ENCODE results near the gene SFXN3.
A peak's percentile ranks its signal among the peaks of the same experiment; 100 is the strongest.

SFXN3 gene

GRCh38 chr10:101066146-101066895, 35.3 kb downstream of the SFXN3 start:
- Histone ChIP-seq H3K4me1 (ENCODE audit: control extremely low read depth in 1 of 4, control insufficient read depth in 4 of 4, insufficient read depth in 4 of 4, low read length in 3 of 4) (peaks cover 2 to 73% (median 67%) of the 10 kb centered on the region in 4 experiments), H3K27me3 (replicated peaks in 2 of 5; ENCODE audit: control insufficient read depth in 4 of 5, insufficient read depth in 5 of 5, low read length in 4 of 5) (peaks cover 0 to 24% (median 15%) of the 10 kb centered on the region in 5 experiments), H3K9me3 (ENCODE audit: control extremely low read depth in 1 of 5, control insufficient read depth in 4 of 5, insufficient read depth in 2 of 5, low read depth in 1 of 5, low read length in 4 of 5) (no peaks in the 10 kb centered on the region), H3K36me3 (ENCODE audit: control insufficient read depth in 4 of 4, insufficient read depth in 4 of 4, low read length in 3 of 4) (no peaks in the 10 kb centered on the region), H3K4me3 (ENCODE audit: control insufficient read depth in 1 of 7, extremely low read depth in 1 of 7, insufficient read depth in 4 of 7, low read depth in 2 of 7, low read length in 6 of 7) (peak overlapping the region in 6 of 7 experiments; percentile 29 to 76 (median 50)), H3K27ac (ENCODE audit: insufficient read depth in 1 of 2, low read depth in 1 of 2, low read length in 2 of 2, poor library complexity in 1 of 2, severe bottlenecking in 2 of 2) (no peak overlapping the region)
- POLR2A ChIA-PET = interaction anchor here (0.8 to 0.9 kb wide), 2 partner anchors 34 to 75 kb away, joined by 3 to 5 read pairs; no protein-coding TSS in a partner anchor
- peak; percentile 58 to 71 (median 62) for DNase-seq
- WGBS (ENCODE audit: insufficient coverage) = 5% methylated on average over 45 of the region's 49 CpGs
- CTCF ChIA-PET = interaction anchor here (0.5 to 67.5 kb wide), 6 partner anchors 22 to 76 kb away, joined by 3 to 1574 read pairs (median 4); partner anchors contain the start of genes KAZALD1, PDZD7 and SFXN3

- 8% methylated on average over 7 of the region's 31 CpGs for WGBS (ENCODE audit: insufficient coverage)
- H3K36me3 ChIP-seq (ENCODE audit: control insufficient read depth in 4 of 4, insufficient read depth in 4 of 4, low read length in 3 of 4) = no peaks in the 10 kb centered on the region
- ChIA-PET CTCF (interaction anchor here (0.7 to 67.5 kb wide), 10 partner anchors 9 to 75 kb away, joined by 3 to 1574 read pairs (median 5); partner anchors contain the start of genes KAZALD1, PDZD7 and SFXN3), POLR2A (interaction anchor here (0.8 to 1.0 kb wide), 3 partner anchors 26 to 75 kb away, joined by 3 to 5 read pairs (median 4); no protein-coding TSS in a partner anchor)
- DNase-seq = no peak
- H3K27me3 ChIP-seq (replicated peaks in 2 of 5; ENCODE audit: control insufficient read depth in 4 of 5, insufficient read depth in 5 of 5, low read length in 4 of 5) = peaks cover 0 to 28% (median 20%) of the 10 kb centered on the region in 5 experiments
- no peaks in the 10 kb centered on the region for H3K9me3 ChIP-seq (ENCODE audit: control extremely low read depth in 1 of 5, control insufficient read depth in 4 of 5, insufficient read depth in 2 of 5, low read depth in 1 of 5, low read length in 4 of 5)
- H3K27ac ChIP-seq (ENCODE audit: insufficient read depth in 1 of 2, low read depth in 1 of 2, low read length in 2 of 2, poor library complexity in 1 of 2, severe bottlenecking in 2 of 2) = no peak overlapping the region
- H3K4me3 ChIP-seq (ENCODE audit: control insufficient read depth in 1 of 7, extremely low read depth in 1 of 7, insufficient read depth in 4 of 7, low read depth in 2 of 7, low read length in 6 of 7) = peak overlapping the region in 6 of 7 experiments; percentile 51 to 79 (median 63)
- peaks cover 2 to 73% (median 61%) of the 10 kb centered on the region in 4 experiments for H3K4me1 ChIP-seq (ENCODE audit: control extremely low read depth in 1 of 4, control insufficient read depth in 4 of 4, insufficient read depth in 4 of 4, low read length in 3 of 4)
These were observed 35.9 kb downstream of the SFXN3 start for GRCh38 chr10:101066896-101067355.

GRCh38 chr10:101067356-101068083, 36.5 kb downstream of the SFXN3 start:
- Histone ChIP-seq H3K9me3 (ENCODE audit: control extremely low read depth in 1 of 5, control insufficient read depth in 4 of 5, insufficient read depth in 2 of 5, low read depth in 1 of 5, low read length in 4 of 5) (no peaks in the 10 kb centered on the region), H3K4me3 (ENCODE audit: control insufficient read depth in 1 of 7, extremely low read depth in 1 of 7, insufficient read depth in 4 of 7, low read depth in 2 of 7, low read length in 6 of 7) (peak overlapping the region; percentile 41 to 79 (median 59)), H3K36me3 (ENCODE audit: control insufficient read depth in 4 of 4, insufficient read depth in 4 of 4, low read length in 3 of 4) (no peaks in the 10 kb centered on the region), H3K27me3 (replicated peaks in 2 of 5; ENCODE audit: control insufficient read depth in 4 of 5, insufficient read depth in 5 of 5, low read length in 4 of 5) (peaks cover 0 to 34% (median 20%) of the 10 kb centered on the region in 5 experiments), H3K4me1 (ENCODE audit: control extremely low read depth in 1 of 4, control insufficient read depth in 4 of 4, insufficient read depth in 4 of 4, low read length in 3 of 4) (peaks cover 2 to 70% (median 55%) of the 10 kb centered on the region in 4 experiments), H3K27ac (ENCODE audit: insufficient read depth in 1 of 2, low read depth in 1 of 2, low read length in 2 of 2, poor library complexity in 1 of 2, severe bottlenecking in 2 of 2) (no peak overlapping the region)
- POLR2A ChIA-PET = interaction anchor here (1.0 to 1.1 kb wide), 2 partner anchors 17 to 26 kb away, joined by 3 to 4 read pairs; no protein-coding TSS in a partner anchor
- CTCF ChIA-PET = interaction anchor here (0.9 to 67.5 kb wide), 9 partner anchors 9 to 74 kb away, joined by 3 to 1574 read pairs (median 5); partner anchors contain the start of genes KAZALD1, PDZD7 and SFXN3
- DNase-seq = peak; percentile 77 to 84 (median 81)
- 1% methylated on average over 38 of the region's 43 CpGs for WGBS (ENCODE audit: insufficient coverage)

GRCh38 chr10:101069441-101069840, 38.4 kb downstream of the SFXN3 start:
- H3K27me3 ChIP-seq (replicated peaks in 2 of 5; ENCODE audit: control insufficient read depth in 4 of 5, insufficient read depth in 5 of 5, low read length in 4 of 5) = peaks cover 6 to 53% (median 33%) of the 10 kb centered on the region in 5 experiments
- H3K4me3 ChIP-seq (ENCODE audit: control insufficient read depth in 1 of 7, extremely low read depth in 1 of 7, insufficient read depth in 4 of 7, low read depth in 2 of 7, low read length in 6 of 7) = no peak overlapping the region
- 79% methylated on average over 4 of the region's 5 CpGs for WGBS (ENCODE audit: insufficient coverage)
- H3K27ac ChIP-seq (ENCODE audit: insufficient read depth in 1 of 2, low read depth in 1 of 2, low read length in 2 of 2, poor library complexity in 1 of 2, severe bottlenecking in 2 of 2) = no peak overlapping the region
- H3K4me1 ChIP-seq (ENCODE audit: control extremely low read depth in 1 of 4, control insufficient read depth in 4 of 4, insufficient read depth in 4 of 4, low read length in 3 of 4) = peaks cover 0 to 50% (median 36%) of the 10 kb centered on the region in 4 experiments
- CTCF ChIA-PET = interaction anchor here (0.9 to 67.5 kb wide), 7 partner anchors 11 to 73 kb away, joined by 4 to 1574 read pairs (median 5); partner anchors contain the start of genes KAZALD1, PDZD7, SFXN3 and TLX1
- no peak for DNase-seq
- no peaks in the 10 kb centered on the region for H3K9me3 ChIP-seq (ENCODE audit: control extremely low read depth in 1 of 5, control insufficient read depth in 4 of 5, insufficient read depth in 2 of 5, low read depth in 1 of 5, low read length in 4 of 5)
- no peaks in the 10 kb centered on the region for H3K36me3 ChIP-seq (ENCODE audit: control insufficient read depth in 4 of 4, insufficient read depth in 4 of 4, low read length in 3 of 4)
- POLR2A ChIA-PET = interaction anchor here (0.6 kb wide), 1 partner anchor 8 kb away, joined by 3 read pairs; the partner anchor contains the start of gene KAZALD1

GRCh38 chr10:101070098-101070497, 39.1 kb downstream of the SFXN3 start:
- Histone ChIP-seq H3K9me3 (ENCODE audit: control extremely low read depth in 1 of 5, control insufficient read depth in 4 of 5, insufficient read depth in 2 of 5, low read depth in 1 of 5, low read length in 4 of 5) (no peaks in the 10 kb centered on the region), H3K36me3 (ENCODE audit: control insufficient read depth in 4 of 4, insufficient read depth in 4 of 4, low read length in 3 of 4) (no peaks in the 10 kb centered on the region), H3K4me1 (ENCODE audit: control extremely low read depth in 1 of 4, control insufficient read depth in 4 of 4, insufficient read depth in 4 of 4, low read length in 3 of 4) (peaks cover 0 to 44% (median 30%) of the 10 kb centered on the region in 4 experiments), H3K27ac (ENCODE audit: insufficient read depth in 1 of 2, low read depth in 1 of 2, low read length in 2 of 2, poor library complexity in 1 of 2, severe bottlenecking in 2 of 2) (no peak overlapping the region), H3K4me3 (ENCODE audit: control insufficient read depth in 1 of 7, extremely low read depth in 1 of 7, insufficient read depth in 4 of 7, low read depth in 2 of 7, low read length in 6 of 7) (no peak overlapping the region), H3K27me3 (replicated peaks in 2 of 5; ENCODE audit: control insufficient read depth in 4 of 5, insufficient read depth in 5 of 5, low read length in 4 of 5) (peaks cover 6 to 58% (median 32%) of the 10 kb centered on the region in 5 experiments)
- ChIA-PET POLR2A (interaction anchor here (0.6 kb wide), 1 partner anchor 9 kb away, joined by 3 read pairs; the partner anchor contains the start of gene KAZALD1), CTCF (interaction anchor here (1.3 to 67.5 kb wide), 4 partner anchors 10 to 72 kb away, joined by 4 to 1574 read pairs (median 8); partner anchors contain the start of genes KAZALD1, PDZD7 and SFXN3)
- 94% methylated on average over 2 of the region's 3 CpGs for WGBS (ENCODE audit: insufficient coverage)
- no peak for DNase-seq

GRCh38 chr10:101071267-101071884, 40.3 kb downstream of the SFXN3 start:
- 8% methylated on average over 2 of the region's 6 CpGs for WGBS (ENCODE audit: insufficient coverage)
- POLR2A ChIA-PET = interaction anchor here (0.6 to 1.1 kb wide), 2 partner anchors 10 to 70 kb away, joined by 3 to 4 read pairs; no protein-coding TSS in a partner anchor
- CTCF ChIA-PET = interaction anchor here (0.6 to 67.5 kb wide), 7 partner anchors 24 to 481 kb away, joined by 3 to 1574 read pairs (median 4); partner anchors contain the start of genes KAZALD1, PDZD7 and SFXN3
- H3K9me3 ChIP-seq (ENCODE audit: control extremely low read depth in 1 of 5, control insufficient read depth in 4 of 5, insufficient read depth in 2 of 5, low read depth in 1 of 5, low read length in 4 of 5) = no peaks in the 10 kb centered on the region
- peaks cover 0 to 35% (median 17%) of the 10 kb centered on the region in 4 experiments for H3K4me1 ChIP-seq (ENCODE audit: control extremely low read depth in 1 of 4, control insufficient read depth in 4 of 4, insufficient read depth in 4 of 4, low read length in 3 of 4)
- H3K27me3 ChIP-seq (replicated peaks in 2 of 5; ENCODE audit: control insufficient read depth in 4 of 5, insufficient read depth in 5 of 5, low read length in 4 of 5) = peaks cover 6 to 61% (median 32%) of the 10 kb centered on the region in 5 experiments
- H3K36me3 ChIP-seq (ENCODE audit: control insufficient read depth in 4 of 4, insufficient read depth in 4 of 4, low read length in 3 of 4) = no peaks in the 10 kb centered on the region
- no peak overlapping the region for H3K4me3 ChIP-seq (ENCODE audit: control insufficient read depth in 1 of 7, extremely low read depth in 1 of 7, insufficient read depth in 4 of 7, low read depth in 2 of 7, low read length in 6 of 7)
- DNase-seq = peak; percentile 69 to 91 (median 90)
- no peak overlapping the region for H3K27ac ChIP-seq (ENCODE audit: insufficient read depth in 1 of 2, low read depth in 1 of 2, low read length in 2 of 2, poor library complexity in 1 of 2, severe bottlenecking in 2 of 2)

Data from common myeloid progenitor, CD34-positive (primary cell).